H1 (cell line): ENCODE data around the gene SDF2L1. TPM values are rescaled to one million over a fixed set of nuclear protein-coding genes. Genes with fewer than 3 reads are reported as not detected.

Source experiments
- CTCF ChIA-PET: fragments of 300-600 bp; sonication (Branson Sonifier 250); formaldehyde crosslinking; loops from one replicate; lab custom pipeline; 2021; ENCODE audit not compliant: partially characterized antibody; lab: Charles Lee
- POLR2A ChIA-PET: fragments of 300-600 bp; sonication (Branson Sonifier 250); formaldehyde crosslinking; loops from one replicate; lab custom pipeline; 2021; ENCODE audit warnings: inconsistent platforms; ENCODE audit not compliant: partially characterized antibody; lab: Charles Lee
- DNase-seq, 2 experiments: peaks; one replicate each; pipeline versions ENCODE4 v3.0.0 to v3.0.0-alpha.2; 2010 to 2022; ENCODE audit warnings: low spot score in 2 of 2, low read depth in 1 of 2, mixed read lengths in 1 of 2
- FAIRE-seq: peaks from 2 replicates; lab custom pipeline; 2011; peaks lifted over from hg19 to GRCh38; lab: Jason Lieb, UNC
- H2AFZ ChIP-seq: 2 replicates; pipeline ENCODE4 v1.8.1; 2012; ENCODE audit warnings: low read length, inconsistent platforms
- H2AK5ac ChIP-seq: 2 replicates; pipeline ENCODE4 v1.6.1; 2013; ENCODE audit warnings: low read depth, low read length
- H2BK120ac ChIP-seq: replicated peaks from 2 replicates; pipeline ENCODE3; 2013; ENCODE audit warnings: low read depth, low read length, inconsistent platforms
- H2BK12ac ChIP-seq: 2 replicates; pipeline ENCODE4 v1.6.1; 2013; ENCODE audit warnings: low read depth, low read length
- H2BK15ac ChIP-seq: 2 replicates; pipeline ENCODE4 v1.6.1; 2013; ENCODE audit warnings: low read length
- H2BK20ac ChIP-seq: 2 replicates; pipeline ENCODE4 v1.6.1; 2013; ENCODE audit warnings: low read length
- H2BK5ac ChIP-seq: 2 replicates; pipeline ENCODE4 v1.6.1; 2013; ENCODE audit warnings: low read depth, low read length
- H3K14ac ChIP-seq: 2 replicates; pipeline ENCODE4 v1.6.1; 2013; ENCODE audit warnings: inconsistent platforms; ENCODE audit not compliant: insufficient read length
- H3K18ac ChIP-seq: 2 replicates; pipeline ENCODE4 v1.6.1; 2013; ENCODE audit warnings: low read length; ENCODE audit errors: extremely low read depth
- H3K23ac ChIP-seq: 2 replicates; pipeline ENCODE4 v1.6.1; 2013; ENCODE audit warnings: inconsistent platforms; ENCODE audit not compliant: insufficient read length
- H3K23me2 ChIP-seq: 2 replicates; pipeline ENCODE4 v1.6.1; 2013; ENCODE audit warnings: low read depth, low read length
- H3K27ac ChIP-seq: 2 replicates; pipeline ENCODE4 v1.6.1; 2011; ENCODE audit warnings: low read depth, low read length, inconsistent platforms
- H3K27me3 ChIP-seq, 4 experiments: replicated peaks in 1 of 4; 1 replicate in 1 of 4; 2 replicates in 3 of 4; pipeline versions ENCODE4 v1.6.1 to v1.8.1; 2011 to 2013; ENCODE audit warnings: low read length in 3 of 4, mild to moderate bottlenecking in 3 of 4, inconsistent platforms in 2 of 4, mixed read lengths in 2 of 4, moderate library complexity in 1 of 4; ENCODE audit not compliant: control insufficient read depth in 3 of 4, insufficient read depth in 3 of 4; ENCODE audit errors: extremely low read depth in 1 of 4
- H3K36me3 ChIP-seq, 4 experiments: 2 replicates each; pipeline versions ENCODE4 v1.6.1 to v1.8.1; 2011 to 2013; ENCODE audit warnings: mild to moderate bottlenecking in 4 of 4, low read length in 3 of 4, moderate library complexity in 2 of 4, control low read depth in 1 of 4, inconsistent platforms in 1 of 4; ENCODE audit not compliant: insufficient read depth in 4 of 4, control insufficient read depth in 2 of 4
- H3K4ac ChIP-seq: replicated peaks from 2 replicates; pipeline ENCODE3; 2013; ENCODE audit warnings: low read length, low read depth, mixed read lengths, inconsistent platforms; ENCODE audit not compliant: insufficient read length
- H3K4me1 ChIP-seq, 4 experiments: replicated peaks in 1 of 4; 1 replicate in 1 of 4; 2 replicates in 3 of 4; pipeline versions ENCODE4 v1.6.1 to v1.8.1; 2011 to 2013; ENCODE audit warnings: low read length in 3 of 4, inconsistent platforms in 2 of 4, mixed read lengths in 1 of 4; ENCODE audit not compliant: insufficient read depth in 4 of 4, control insufficient read depth in 3 of 4
- H3K4me2 ChIP-seq, 2 experiments: 2 replicates each; pipeline versions ENCODE4 v1.6.1 to v1.8.1; 2011 to 2013; ENCODE audit warnings: low read depth in 2 of 2, low read length in 2 of 2, control low read depth in 1 of 2, inconsistent platforms in 1 of 2, mild to moderate bottlenecking in 1 of 2; ENCODE audit not compliant: insufficient read depth in 1 of 2
- H3K4me3 ChIP-seq, 4 experiments: fragments of 200-600, 300-600 bp in 1 of 4; sonication (generic), shearing (Covaris generic), sonication (Bioruptor Twin) in 1 of 4; 2 replicates each; pipeline versions ENCODE4 v1.5.1 to v1.8.1; 2011 to 2016; ENCODE audit warnings: low read length in 4 of 4, low read depth in 3 of 4, control low read depth in 2 of 4, inconsistent platforms in 2 of 4, mild to moderate bottlenecking in 2 of 4, mixed read lengths in 1 of 4, moderate library complexity in 1 of 4; ENCODE audit not compliant: insufficient read depth in 2 of 4; ENCODE audit errors: extremely low read depth in 1 of 4
- H3K56ac ChIP-seq: replicated peaks from 2 replicates; pipeline ENCODE3; 2013; ENCODE audit warnings: low read depth, mild to moderate bottlenecking, mixed read lengths, low read length, inconsistent platforms; ENCODE audit not compliant: insufficient read length
- H3K79me1 ChIP-seq: 2 replicates; pipeline ENCODE4 v1.6.1; 2013; ENCODE audit warnings: low read depth, low read length, control low read depth
- H3K79me2 ChIP-seq, 2 experiments: 2 replicates each; pipeline versions ENCODE4 v1.6.1 to v1.8.1; 2012 to 2013; ENCODE audit warnings: low read length in 2 of 2, mild to moderate bottlenecking in 2 of 2, inconsistent platforms in 1 of 2; ENCODE audit not compliant: insufficient read depth in 2 of 2, control insufficient read depth in 1 of 2
- H3K9ac ChIP-seq, 4 experiments: replicated peaks in 1 of 4; 1 replicate in 1 of 4; 2 replicates in 3 of 4; pipeline versions ENCODE4 v1.6.1 to v1.8.1; 2011 to 2013; ENCODE audit warnings: low read depth in 3 of 4, low read length in 3 of 4, control low read depth in 2 of 4, mild to moderate bottlenecking in 2 of 4, moderate library complexity in 2 of 4, inconsistent platforms in 1 of 4; ENCODE audit errors: extremely low read depth in 1 of 4
- H3K9me3 ChIP-seq, 2 experiments: 2 replicates each; pipeline versions ENCODE4 v1.6.1 to v1.8.1; 2012 to 2013; ENCODE audit warnings: mild to moderate bottlenecking in 2 of 2, moderate library complexity in 2 of 2, control low read depth in 1 of 2, inconsistent platforms in 1 of 2, low read depth in 1 of 2, low read length in 1 of 2, mixed read lengths in 1 of 2; ENCODE audit not compliant: insufficient read depth in 2 of 2
- H4K20me1 ChIP-seq, 2 experiments: replicated peaks in 1 of 2; 2 replicates each; pipeline versions ENCODE3 to v1.8.1; 2011 to 2013; ENCODE audit warnings: inconsistent platforms in 2 of 2, low read length in 2 of 2, mild to moderate bottlenecking in 1 of 2; ENCODE audit not compliant: insufficient read depth in 2 of 2, control insufficient read depth in 1 of 2
- H4K5ac ChIP-seq: 2 replicates; pipeline ENCODE4 v1.6.1; 2013; ENCODE audit warnings: low read length, low read depth, mixed read lengths, inconsistent platforms; ENCODE audit not compliant: insufficient read length
- H4K8ac ChIP-seq: 2 replicates; pipeline ENCODE4 v1.8.0; 2013; ENCODE audit warnings: mild to moderate bottlenecking, moderate library complexity, low read length, inconsistent platforms; ENCODE audit not compliant: insufficient read depth; ENCODE audit errors: extremely low read depth
- H4K91ac ChIP-seq: replicated peaks from 2 replicates; pipeline ENCODE3; 2013; ENCODE audit warnings: low read length, mixed read lengths, inconsistent platforms; ENCODE audit not compliant: insufficient read length
- ASH2L ChIP-seq: fragments of 200-600, 300-600 bp; sonication (generic); IDR thresholded peaks from one replicate; pipeline ENCODE4 v1.7.1; 2017; ENCODE audit warnings: low read length
- BACH1 ChIP-seq: IDR thresholded peaks from 2 replicates; pipeline ENCODE4 v1.6.1; 2012; ENCODE audit warnings: low read length, improper control_type of control experiment
- JUN ChIP-seq: IDR thresholded peaks from 2 replicates; pipeline ENCODE4 v1.6.1; 2011; ENCODE audit warnings: low read depth, mild to moderate bottlenecking, improper control_type of control experiment, low read length
- KDM1A ChIP-seq: fragments of 200-600, 300-600 bp; sonication (generic); IDR thresholded peaks from 2 replicates; pipeline ENCODE4 v1.7.1; 2016; ENCODE audit warnings: mild to moderate bottlenecking, low read length, borderline replicate concordance
- NRF1 ChIP-seq: IDR thresholded peaks from 2 replicates; pipeline ENCODE4 v1.6.1; 2011; ENCODE audit warnings: mild to moderate bottlenecking, low read depth, low read length, improper control_type of control experiment
- PHF8 ChIP-seq: fragments of 200-600 bp; sonication (generic); conservative IDR thresholded peaks from 2 replicates; pipeline ENCODE4 v1.7.1; 2012; ENCODE audit warnings: low read depth, mild to moderate bottlenecking, inconsistent platforms, low read length, moderate library complexity
- RBBP5 ChIP-seq: IDR thresholded peaks from 2 replicates; pipeline ENCODE4 v1.7.1; 2012; ENCODE audit warnings: low read depth, mild to moderate bottlenecking, inconsistent platforms, low read length, moderate library complexity, borderline replicate concordance
- SP1 ChIP-seq: IDR thresholded peaks from 2 replicates; pipeline ENCODE4 v1.6.1; 2011; ENCODE audit warnings: low read depth, low read length
- SRF ChIP-seq: IDR thresholded peaks from 2 replicates; pipeline ENCODE4 v1.6.1; 2011; ENCODE audit warnings: mild to moderate bottlenecking, low read depth, low read length, moderate library complexity
- TAF1 ChIP-seq: IDR thresholded peaks from 2 replicates; pipeline ENCODE4 v1.6.1; 2011; ENCODE audit warnings: mild to moderate bottlenecking, low read depth, low read length
- TAF7 ChIP-seq: optimal IDR thresholded peaks from 2 replicates; pipeline ENCODE3; 2011; ENCODE audit warnings: low read depth, mild to moderate bottlenecking, inconsistent platforms, low read length, moderate library complexity, borderline replicate concordance
- ZNF274 ChIP-seq: IDR thresholded peaks from 2 replicates; pipeline ENCODE4 v1.7.0; 2012; ENCODE audit warnings: low read length, borderline replicate concordance; ENCODE audit errors: extremely low read depth
- WGBS, 2 experiments: shearing (Covaris generic) in 1 of 2; methylation state at CpG; one replicate each; pipeline versions ENCODE4 v1.1.6 to v1.1.7; 2013 to 2015; ENCODE audit warnings: low lambda C conversion rate in 2 of 2, mixed read lengths in 2 of 2, inconsistent platforms in 1 of 2, low coverage in 1 of 2, missing lambda C conversion rate in 1 of 2; ENCODE audit not compliant: insufficient replicate concordance in 2 of 2, insufficient coverage in 1 of 2, insufficient read length in 1 of 2; ENCODE audit errors: extremely low coverage in 1 of 2, missing lambda C conversion rate in 1 of 2; 5-methylcytosine and 5-hydroxymethylcytosine counted together
- polyA plus RNA-seq, 7 experiments: library from polyadenylated mRNA; depleted of rRNA in 3 of 7; stranded (reverse) in 5 of 7; unstranded in 2 of 7; fragments of >200 nt in 5 of 7; fragments of 200-250 nt in 2 of 7; gene quantifications; 1 replicate in 5 of 7; 2 replicates in 1 of 7; 4 replicates in 1 of 7; pipeline versions ENCODE4 v1.2.1 to v1.2.3, GENCODE V29; 2011 to 2013; ENCODE audit warnings: missing spikeins in 2 of 7, mixed read lengths in 2 of 7
- total RNA-seq: library from RNA; stranded (reverse); fragmentation: NEBNext Ultra II Directional; extraction: Animal tissue kit (Norgen Biotek cat#: 25700); gene quantifications from 2 replicates; pipeline ENCODE4 v1.2.1, GENCODE V29; 2021
- TF ChIP-seq, protein P1 (sequence below): IDR thresholded peaks from 2 replicates; pipeline ENCODE4 v1.6.1; 2012; ENCODE audit warnings: inconsistent platforms
- TF ChIP-seq, protein P2 (sequence below): IDR thresholded peaks from 2 replicates; pipeline ENCODE4 v1.6.1; 2011; ENCODE audit warnings: low read depth, mild to moderate bottlenecking, low read length; ENCODE audit not compliant: insufficient read depth

SDF2L1 gene
- total and polyA plus RNA-seq, 2 of the 8 experiments (the other 6 are each of a cell fraction or from before 2014, with no cell fraction given) = 51.1 to 59.6 TPM

DNA sequence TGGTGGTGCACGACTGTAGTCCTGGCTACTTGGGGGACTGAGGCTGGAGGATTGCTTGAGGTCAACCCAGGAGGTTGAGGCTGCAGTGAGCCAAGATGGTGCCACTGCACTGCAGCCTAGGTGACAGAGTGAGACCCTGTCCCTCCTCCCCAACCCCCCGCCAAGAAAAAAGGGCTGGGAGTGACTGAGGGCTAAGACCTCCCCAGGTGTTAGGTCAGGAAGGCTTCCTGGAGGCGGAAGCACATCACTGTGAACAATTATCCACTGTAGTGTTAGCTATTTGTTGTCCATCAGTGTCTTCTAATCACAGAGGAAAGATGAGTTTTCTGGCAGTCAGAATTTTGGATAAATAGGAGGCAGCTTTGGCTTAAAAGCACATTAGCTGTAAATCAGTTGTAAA is 21.1 kb upstream of the SDF2L1 start:
- no peak overlapping the region for H3K4me3 ChIP-seq
- FAIRE-seq (no peak), DNase-seq (no peak)
- H2BK5ac ChIP-seq = no peak overlapping the region
- no peak overlapping the region for H3K23ac ChIP-seq
- H3K4me1 ChIP-seq = no peaks in the 10 kb centered on the region; a peak in 4 of 7 replicates
- WGBS, 2 experiments = 77% methylated on average over 3 of the region's 3 CpGs; no CpG with 5 or more reads in 1 of the 2 experiments
- no peak overlapping the region for H4K91ac ChIP-seq
- no peak overlapping the region for H3K56ac ChIP-seq
- peaks cover 14% of the 10 kb centered on the region for H3K79me1 ChIP-seq
- H4K5ac ChIP-seq = no peak overlapping the region
- H3K9me3 ChIP-seq = no peaks in the 10 kb centered on the region
- H3K9ac ChIP-seq = no peak overlapping the region
- H4K8ac ChIP-seq = no peak overlapping the region
- no peak overlapping the region for H3K27ac ChIP-seq
- H3K23me2 ChIP-seq = no peaks in the 10 kb centered on the region
- H2AFZ ChIP-seq = no peak overlapping the region
- H4K20me1 ChIP-seq = peaks cover 26 to 38% of the 10 kb centered on the region in 2 experiments
- no peak overlapping the region for H2BK20ac ChIP-seq
- ChIA-PET CTCF (interaction anchor here (1.4 to 24.1 kb wide), 7 partner anchors 8 to 38 kb away, joined by 3 to 499 read pairs (median 4); partner anchors contain the start of genes CCDC116, SDF2L1 and YDJC), POLR2A (interaction anchor here (0.7 to 1.1 kb wide), 2 partner anchors 8 to 52 kb away, joined by 3 to 4 read pairs; no protein-coding TSS in a partner anchor)
- no peak overlapping the region for H3K4ac ChIP-seq
- H2AK5ac ChIP-seq = no peak overlapping the region
- H3K18ac ChIP-seq = no peak overlapping the region
- peaks cover 0 to 8% (median 0%) of the 10 kb centered on the region in 4 experiments; a peak in 3 of 8 replicates for H3K36me3 ChIP-seq
- H2BK120ac ChIP-seq = no peak overlapping the region
- H3K79me2 ChIP-seq = peaks cover 0 to 12% of the 10 kb centered on the region in 2 experiments; a peak in 1 of 4 replicates
- H2BK12ac ChIP-seq = no peak overlapping the region
- no peak overlapping the region for H3K14ac ChIP-seq
- no peaks in the 10 kb centered on the region for H3K27me3 ChIP-seq
- H2BK15ac ChIP-seq = no peak overlapping the region
- no peak overlapping the region for H3K4me2 ChIP-seq
- TF ChIP-seq, protein P1, sequence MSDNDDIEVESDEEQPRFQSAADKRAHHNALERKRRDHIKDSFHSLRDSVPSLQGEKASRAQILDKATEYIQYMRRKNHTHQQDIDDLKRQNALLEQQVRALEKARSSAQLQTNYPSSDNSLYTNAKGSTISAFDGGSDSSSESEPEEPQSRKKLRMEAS = no peak
- TF ChIP-seq, protein P2, sequence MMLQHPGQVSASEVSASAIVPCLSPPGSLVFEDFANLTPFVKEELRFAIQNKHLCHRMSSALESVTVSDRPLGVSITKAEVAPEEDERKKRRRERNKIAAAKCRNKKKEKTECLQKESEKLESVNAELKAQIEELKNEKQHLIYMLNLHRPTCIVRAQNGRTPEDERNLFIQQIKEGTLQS = no peak
- TF ChIP-seq ASH2L = no peak
- TF ChIP-seq SRF = no peak
- TF ChIP-seq RBBP5 = no peak
- TF ChIP-seq ZNF274 = no peak
- TF ChIP-seq KDM1A = no peak
- no peak for TF ChIP-seq SP1
- TF ChIP-seq BACH1 = no peak
- no peak for TF ChIP-seq JUN
- no peak for TF ChIP-seq NRF1
- no peak for TF ChIP-seq TAF1
- no peak for TF ChIP-seq PHF8
- TF ChIP-seq TAF7 = no peak
